HG03196 (cell line): ENCODE data around the gene SEBOX.
A peak's percentile ranks its signal among the peaks of the same experiment; 100 is the strongest.

ENCODE experiments used
- ATAC-seq: cut with Tn5 transposase; IDR thresholded peaks from one replicate; pipeline ENCODE4 v1.9.1; 2021; ENCODE audit not compliant: unreplicated experiment

Gene SEBOX

GRCh38 chr17:28394337-28395116 lies 29.5 kb upstream of the SEBOX start:
- ATAC-seq, result no peak

GRCh38 chr17:28392491-28392890 lies 27.5 kb upstream of the SEBOX start:
- no peak for ATAC-seq

GRCh38 chr17:28391401-28391800 lies 26.4 kb upstream of the SEBOX start:
- ATAC-seq, result no peak

GRCh38 chr17:28390984-28391383 lies 26.0 kb upstream of the SEBOX start:
- ATAC-seq, result no peak

- ATAC-seq, result no peak
Observed at GRCh38 chr17:28390563-28390962, 25.6 kb upstream of the SEBOX start.

GRCh38 chr17:28390141-28390540 lies 25.1 kb upstream of the SEBOX start:
- no peak for ATAC-seq

- ATAC-seq, result no peak
Observed at GRCh38 chr17:28388106-28388505, 23.1 kb upstream of the SEBOX start.

- no peak for ATAC-seq
Observed at GRCh38 chr17:28386391-28386790, 21.4 kb upstream of the SEBOX start.

- no peak for ATAC-seq
Observed at GRCh38 chr17:28385406-28385805, 20.4 kb upstream of the SEBOX start.

- ATAC-seq, result peak; percentile 9
Observed at GRCh38 chr17:28385037-28385400, 20.0 kb upstream of the SEBOX start.

GRCh38 chr17:28384281-28385036 lies 19.5 kb upstream of the SEBOX start:
- peak; percentile 55 for ATAC-seq

- ATAC-seq, result no peak
Observed at GRCh38 chr17:28381141-28381825, 16.3 kb upstream of the SEBOX start.

- ATAC-seq, result no peak
Observed at GRCh38 chr17:28379814-28380801, 15.1 kb upstream of the SEBOX start.

GRCh38 chr17:28372945-28373274 lies 7.9 kb upstream of the SEBOX start:
- ATAC-seq, result no peak

GRCh38 chr17:28372203-28372944 lies 7.4 kb upstream of the SEBOX start:
- ATAC-seq, result peak; percentile 13

- ATAC-seq, result peak; percentile 74
Observed at GRCh38 chr17:28371245-28372202, 6.5 kb upstream of the SEBOX start, which contains the start of gene SARM1. Gene SARM1, plus strand, starts transcription at chr17:28371694. Its CDS starts 339 bp downstream, at chr17:28372033.

- ATAC-seq, result no peak
Observed at GRCh38 chr17:28370744-28371103, 5.7 kb upstream of the SEBOX start.

GRCh38 chr17:28370035-28370743 lies 5.2 kb upstream of the SEBOX start, which contains the start of gene VTN:
Gene VTN, minus strand, starts transcription at chr17:28370307. Its CDS starts 104 bp downstream, at chr17:28370203.
- no peak for ATAC-seq
